ENCODE measurements around the gene EGFL7.

EGFL7 gene

DNA sequence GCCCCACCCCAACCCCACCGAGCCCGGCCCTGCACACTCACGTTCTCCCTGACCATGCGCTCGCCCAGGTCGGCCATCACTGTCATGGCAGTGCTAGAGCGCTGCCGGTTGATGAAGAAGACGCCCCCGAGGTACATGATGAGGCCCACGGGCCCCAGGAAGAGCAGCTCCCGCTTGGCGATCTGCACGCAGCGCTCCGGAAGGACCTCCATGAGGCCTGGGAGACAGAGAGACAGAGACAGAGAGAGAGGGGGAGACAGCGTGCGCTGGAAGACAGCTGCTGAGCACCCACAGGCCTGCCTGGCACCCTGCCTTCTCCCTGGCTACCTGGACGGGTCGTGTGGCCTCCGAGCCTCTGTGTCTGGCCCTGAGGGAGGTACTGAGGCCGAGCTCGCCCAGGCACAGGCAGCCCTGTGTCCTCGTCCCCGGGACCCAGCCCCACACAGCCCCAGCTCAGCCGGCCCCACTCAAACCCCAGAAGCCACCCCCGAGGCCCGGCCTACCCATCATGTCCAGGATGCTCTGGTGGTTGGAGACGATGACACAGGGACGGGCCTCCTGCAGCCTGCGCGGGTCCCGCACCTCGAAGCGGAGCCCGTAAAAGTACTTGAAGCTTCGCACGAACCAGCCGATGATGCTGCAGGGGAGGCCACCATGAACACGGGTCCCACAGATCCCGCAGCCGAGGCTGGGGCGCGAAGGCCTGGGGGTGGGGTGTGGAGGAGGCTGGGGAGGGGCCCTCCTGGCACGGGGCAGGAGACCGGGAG is 14.4 kb downstream of the EGFL7 start:
- TF ChIP-seq, protein P1, sequence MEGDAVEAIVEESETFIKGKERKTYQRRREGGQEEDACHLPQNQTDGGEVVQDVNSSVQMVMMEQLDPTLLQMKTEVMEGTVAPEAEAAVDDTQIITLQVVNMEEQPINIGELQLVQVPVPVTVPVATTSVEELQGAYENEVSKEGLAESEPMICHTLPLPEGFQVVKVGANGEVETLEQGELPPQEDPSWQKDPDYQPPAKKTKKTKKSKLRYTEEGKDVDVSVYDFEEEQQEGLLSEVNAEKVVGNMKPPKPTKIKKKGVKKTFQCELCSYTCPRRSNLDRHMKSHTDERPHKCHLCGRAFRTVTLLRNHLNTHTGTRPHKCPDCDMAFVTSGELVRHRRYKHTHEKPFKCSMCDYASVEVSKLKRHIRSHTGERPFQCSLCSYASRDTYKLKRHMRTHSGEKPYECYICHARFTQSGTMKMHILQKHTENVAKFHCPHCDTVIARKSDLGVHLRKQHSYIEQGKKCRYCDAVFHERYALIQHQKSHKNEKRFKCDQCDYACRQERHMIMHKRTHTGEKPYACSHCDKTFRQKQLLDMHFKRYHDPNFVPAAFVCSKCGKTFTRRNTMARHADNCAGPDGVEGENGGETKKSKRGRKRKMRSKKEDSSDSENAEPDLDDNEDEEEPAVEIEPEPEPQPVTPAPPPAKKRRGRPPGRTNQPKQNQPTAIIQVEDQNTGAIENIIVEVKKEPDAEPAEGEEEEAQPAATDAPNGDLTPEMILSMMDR (IDR thresholded peaks at IDR 0.05; ENCODE audit: low read length, missing control alignments): no peak
- no peak for DNase-seq (ENCODE audit: low read depth)
- no peak overlapping the region for H3K4me3 ChIP-seq (replicated peaks; ENCODE audit: low read depth, low read length)

DNA sequence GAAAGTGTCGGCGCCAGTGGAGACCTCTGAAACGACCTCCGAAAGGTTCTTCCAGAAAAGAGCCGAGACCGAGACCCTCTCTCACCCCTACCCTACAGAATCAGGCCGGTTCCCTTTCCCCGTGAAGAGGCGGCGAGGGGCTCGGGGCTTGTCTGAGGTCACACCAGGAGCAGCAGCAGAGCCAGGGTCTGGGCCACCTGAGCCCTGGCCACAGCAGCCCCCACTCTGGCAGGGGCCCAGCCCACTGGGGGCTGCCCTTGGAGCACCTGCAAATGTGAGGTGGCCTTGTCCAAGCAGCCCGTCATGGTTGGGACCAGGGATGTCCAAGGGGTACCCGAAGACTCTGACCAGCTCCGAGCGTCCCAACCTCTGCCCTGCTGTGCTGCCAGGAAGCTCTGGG is 15.3 kb downstream of the EGFL7 start:
- DNase-seq (ENCODE audit: low read depth): no peak
- H3K4me3 ChIP-seq (replicated peaks; ENCODE audit: low read depth, low read length): no peak overlapping the region
- TF ChIP-seq, protein P1 (IDR thresholded peaks at IDR 0.05; ENCODE audit: low read length, missing control alignments): no peak

DNA sequence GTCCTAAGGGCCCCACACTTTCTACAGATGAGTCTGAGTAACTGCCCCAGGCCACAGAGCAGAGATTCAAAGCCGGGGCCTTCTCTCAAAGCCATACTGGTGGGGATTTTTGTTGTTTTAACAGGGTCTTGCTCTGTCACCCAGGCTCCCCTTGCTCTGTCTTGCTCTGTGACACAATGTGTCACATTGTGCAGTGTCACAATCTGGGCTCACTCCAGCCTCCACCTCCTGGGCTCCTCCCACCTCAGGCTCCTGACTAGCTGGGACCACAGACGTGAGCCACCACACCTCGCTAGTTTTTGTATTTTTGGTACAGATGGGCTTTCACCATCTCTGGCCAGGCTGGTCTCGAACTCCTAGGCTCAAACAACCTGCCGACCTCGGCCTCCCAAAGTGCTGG is 15.9 kb downstream of the EGFL7 start:
- TF ChIP-seq, protein P1 (IDR thresholded peaks at IDR 0.05; ENCODE audit: low read length, missing control alignments): no peak
- DNase-seq (ENCODE audit: low read depth): no peak
- no peak overlapping the region for H3K4me3 ChIP-seq (replicated peaks; ENCODE audit: low read depth, low read length)

DNA sequence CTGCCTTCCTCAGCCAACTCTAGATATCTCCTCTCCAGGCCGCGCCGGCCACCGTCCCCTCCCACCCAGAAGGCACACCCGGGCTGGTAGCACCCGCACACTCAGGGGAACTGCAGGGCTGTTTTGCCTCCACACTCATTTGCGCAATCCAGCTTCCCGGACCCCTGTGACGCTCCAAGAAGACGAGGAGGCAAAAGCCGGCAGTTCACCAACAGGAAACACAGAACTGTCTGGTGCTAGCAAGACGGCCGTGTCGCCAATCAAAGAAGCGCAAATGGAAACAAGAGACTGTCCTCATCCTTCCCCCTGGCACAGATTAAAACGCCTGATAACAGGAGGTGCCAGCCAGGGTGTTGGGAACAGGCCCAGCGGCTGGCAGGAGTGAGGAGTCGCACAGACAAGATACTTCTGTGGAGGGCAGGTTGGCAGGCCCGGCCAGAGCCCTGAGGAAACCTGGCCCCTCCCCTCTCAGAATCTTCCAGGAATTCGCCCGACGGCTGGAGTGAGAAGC is 16.8 kb downstream of the EGFL7 start:
- peak; percentile 43 for DNase-seq (ENCODE audit: low read depth)
- no peak overlapping the region for H3K4me3 ChIP-seq (replicated peaks; ENCODE audit: low read depth, low read length)

DNA sequence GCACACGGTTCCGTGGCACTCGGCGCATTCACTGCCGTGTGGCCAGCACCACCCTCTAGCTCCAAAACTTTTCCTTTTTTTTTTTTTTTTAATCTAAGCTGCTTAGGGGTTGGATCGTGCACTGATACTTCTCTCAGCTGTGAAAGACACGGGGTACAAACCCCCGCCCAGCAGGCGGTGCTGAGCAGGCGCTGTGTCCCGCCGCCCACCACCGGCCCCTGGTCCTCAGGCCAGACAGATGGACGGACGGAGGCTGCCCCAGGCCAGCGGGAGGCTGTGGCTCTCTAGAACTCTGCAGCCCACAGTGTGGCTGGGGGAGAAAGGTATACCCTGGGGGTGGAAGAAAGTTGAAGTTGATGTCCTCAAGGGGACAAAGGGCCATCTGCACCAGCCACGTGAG is 18.3 kb downstream of the EGFL7 start:
- no peak for DNase-seq (ENCODE audit: low read depth)
- TF ChIP-seq, protein P1 (IDR thresholded peaks at IDR 0.05; ENCODE audit: low read length, missing control alignments): no peak
- H3K4me3 ChIP-seq (replicated peaks; ENCODE audit: low read depth, low read length): no peak overlapping the region

More for the DNA sequence above, 16.8 kb downstream of the EGFL7 start:
- TF ChIP-seq, protein P1 (IDR thresholded peaks at IDR 0.05; ENCODE audit: low read length, missing control alignments): no peak

DNA sequence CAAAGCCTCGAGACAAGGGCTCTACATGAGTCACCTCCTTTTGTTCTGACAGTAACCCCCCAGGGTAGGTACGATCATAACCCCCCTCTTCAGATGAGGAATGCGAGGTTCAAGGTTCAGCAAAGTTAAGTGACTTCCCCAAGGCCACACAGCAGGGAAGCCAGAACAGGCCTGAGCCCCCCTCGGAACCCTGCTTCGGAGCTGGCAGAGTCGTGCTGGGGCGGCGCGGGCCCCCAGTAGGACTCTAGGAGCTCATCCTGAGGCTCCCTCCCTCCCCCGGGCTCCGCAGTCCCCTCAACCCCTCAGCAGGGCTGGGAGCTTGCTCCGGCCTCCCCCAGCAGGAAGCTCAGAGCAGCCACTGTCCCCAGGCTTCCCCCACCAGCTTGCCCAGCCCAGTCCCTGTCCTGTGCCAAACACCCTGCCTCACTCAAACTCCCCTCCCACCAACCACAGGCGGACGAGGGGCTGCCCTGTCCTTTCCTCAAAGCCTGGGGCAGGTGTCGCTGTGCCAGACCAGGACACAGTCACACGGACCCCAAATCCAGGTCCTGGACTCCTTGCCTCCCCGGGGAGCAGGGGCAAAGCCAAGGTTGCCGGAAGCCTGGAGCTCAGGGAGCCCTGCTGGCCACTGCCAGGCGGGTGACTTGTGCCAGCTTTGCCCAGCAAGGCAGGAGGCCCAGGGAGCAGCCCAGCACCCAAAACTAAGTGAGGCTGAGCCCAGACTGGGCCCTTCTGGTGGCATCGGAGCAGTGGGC is 19.4 kb downstream of the EGFL7 start:
- H3K4me3 ChIP-seq (replicated peaks; ENCODE audit: low read depth, low read length): no peak overlapping the region
- DNase-seq (ENCODE audit: low read depth): no peak
- TF ChIP-seq, protein P1 (IDR thresholded peaks at IDR 0.05; ENCODE audit: low read length, missing control alignments): no peak
